GM21515 (cell line): ENCODE data around the gene FCGBP.
"Not testable (repeated sequence)": the region's sequence is repeated elsewhere in the genome, so short reads cannot be mapped to it uniquely, and the experiment has no call there.

Experiments
- ATAC-seq: cut with Tn5 transposase; IDR thresholded peaks from one replicate; pipeline ENCODE4 v1.9.1; 2021; ENCODE audit not compliant: unreplicated experiment

Gene FCGBP

GRCh38 chr19:39934584-39935363 lies at the start of gene FCGBP:
Gene FCGBP (minus strand): TSS chr19:39934634.
- ATAC-seq = no peak

GRCh38 chr19:39983695-39984300 lies 49.4 kb upstream of the FCGBP start:
- no peak for ATAC-seq

- ATAC-seq = no peak
Observed at GRCh38 chr19:39982883-39983282, 48.4 kb upstream of the FCGBP start.

- no peak for ATAC-seq
Observed at GRCh38 chr19:39974377-39975155, 40.1 kb upstream of the FCGBP start.

GRCh38 chr19:39971380-39972035 lies 37.1 kb upstream of the FCGBP start:
- ATAC-seq = peak; percentile 1

- ATAC-seq = peak; percentile 92
Observed at GRCh38 chr19:39970675-39971379, 36.4 kb upstream of the FCGBP start, which contains the start of gene PSMC4. Gene PSMC4 (plus strand): TSS chr19:39971165. CDS start chr19:39971203, 38 bp downstream.

GRCh38 chr19:39970425-39970674 lies 35.9 kb upstream of the FCGBP start:
- ATAC-seq = no peak

- no peak for ATAC-seq
Observed at GRCh38 chr19:39969681-39970424, 35.4 kb upstream of the FCGBP start.

- ATAC-seq = no peak
Observed at GRCh38 chr19:39969266-39969665, 34.8 kb upstream of the FCGBP start.

- ATAC-seq = no peak
Observed at GRCh38 chr19:39968789-39969188, 34.4 kb upstream of the FCGBP start.

GRCh38 chr19:39967561-39967960 lies 33.1 kb upstream of the FCGBP start:
- no peak for ATAC-seq

GRCh38 chr19:39966617-39967016 lies 32.2 kb upstream of the FCGBP start:
- no peak for ATAC-seq

- ATAC-seq = no peak
Observed at GRCh38 chr19:39963898-39964297, 29.5 kb upstream of the FCGBP start.

- ATAC-seq = not testable (repeated sequence)
Observed at GRCh38 chr19:39959407-39959806, 25.0 kb upstream of the FCGBP start.

- not testable (repeated sequence) for ATAC-seq
Observed at GRCh38 chr19:39958942-39959341, 24.5 kb upstream of the FCGBP start.

- not testable (repeated sequence) for ATAC-seq
Observed at GRCh38 chr19:39957886-39958285, 23.5 kb upstream of the FCGBP start.

GRCh38 chr19:39953915-39954314 lies 19.5 kb upstream of the FCGBP start:
- no peak for ATAC-seq

GRCh38 chr19:39951686-39952085 lies 17.3 kb upstream of the FCGBP start:
- ATAC-seq = no peak

GRCh38 chr19:39951065-39951650 lies 16.7 kb upstream of the FCGBP start:
- ATAC-seq = no peak
